ENCODE results near the gene TSFM. TPM values are rescaled to one million over a fixed set of nuclear protein-coding genes. Genes with fewer than 3 reads are reported as not detected.
"Not testable (repeated sequence)": the region's sequence is repeated elsewhere in the genome, so short reads cannot be mapped to it uniquely, and the experiment has no call there.

Gene TSFM
- total RNA-seq, 5 donors from 2014 or later (not counting 1 experiment from before 2014, with no cell fraction given): 15.5 to 21.5 (median 20.2) TPM

- no peak overlapping the region for H3K27ac ChIP-seq (ENCODE audit: low read length)
- peaks cover 3 to 11% of the 10 kb centered on the region in 2 donors for H3K36me3 ChIP-seq (ENCODE audit: control insufficient read depth in 2 of 2, extremely low read depth in 1 of 2, insufficient read depth in 1 of 2, low read length in 1 of 2)
- no peak for DNase-seq
- ATAC-seq (replicated peaks in 1 of 4): peak in 2 of 4 experiments; percentile 70 to 74
- no peaks in the 10 kb centered on the region for H3K27me3 ChIP-seq (replicated peaks in 1 of 2; ENCODE audit: control insufficient read depth in 2 of 2, extremely low read depth in 1 of 2, insufficient read depth in 2 of 2, low read length in 1 of 2)
- ChIA-PET POLR2A (no interaction called here), CTCF (interaction anchor here in 1 of 2 donors (0.6 kb wide), 1 partner anchor 708 kb away, joined by 3 read pairs; no protein-coding TSS in a partner anchor)
- H3K36me3 Mint-ChIP-seq: peaks cover 21% of the 10 kb centered on the region
- no peak overlapping the region for H3K27ac Mint-ChIP-seq
- H3K4me3 ChIP-seq (ENCODE audit: control insufficient read depth in 1 of 2, extremely low read depth in 1 of 2, low read length in 1 of 2): no peak overlapping the region
- peaks cover 6 to 8% (median 6%) of the 10 kb centered on the region in 3 donors for H3K4me1 Mint-ChIP-seq
- no peaks in the 10 kb centered on the region for H3K4me1 ChIP-seq (ENCODE audit: control insufficient read depth in 1 of 2, extremely low read depth in 1 of 2, insufficient read depth in 2 of 2, low read length in 2 of 2)
- 96% methylated on average over 7 of the region's 13 CpGs for WGBS (ENCODE audit: insufficient coverage)
- no peaks in the 10 kb centered on the region for H3K27me3 Mint-ChIP-seq
- H3K4me3 Mint-ChIP-seq: no peak overlapping the region
- H3K9me3 Mint-ChIP-seq: no peaks in the 10 kb centered on the region
- no peaks in the 10 kb centered on the region for H3K9me3 ChIP-seq
Observed at GRCh38 chr12:57815177-57816000, 32.8 kb downstream of the TSFM start.

- Histone ChIP-seq H3K27ac (ENCODE audit: low read length) (no peak overlapping the region), H3K4me1 (ENCODE audit: control insufficient read depth in 1 of 2, extremely low read depth in 1 of 2, insufficient read depth in 2 of 2, low read length in 2 of 2) (no peaks in the 10 kb centered on the region), H3K27me3 (replicated peaks in 1 of 2; ENCODE audit: control insufficient read depth in 2 of 2, extremely low read depth in 1 of 2, insufficient read depth in 2 of 2, low read length in 1 of 2) (no peaks in the 10 kb centered on the region), H3K4me3 (ENCODE audit: control insufficient read depth in 1 of 2, extremely low read depth in 1 of 2, low read length in 1 of 2) (no peak overlapping the region), H3K9me3 (no peaks in the 10 kb centered on the region), H3K36me3 (ENCODE audit: control insufficient read depth in 2 of 2, extremely low read depth in 1 of 2, insufficient read depth in 1 of 2, low read length in 1 of 2) (peaks cover 3 to 8% of the 10 kb centered on the region in 2 donors)
- 57% methylated on average over 1 of the region's 3 CpGs for WGBS (ENCODE audit: insufficient coverage)
- ATAC-seq (replicated peaks in 1 of 4): no peak
- CTCF ChIA-PET: no interaction called here
- Mint-ChIP-seq H3K36me3 (peaks cover 14% of the 10 kb centered on the region), H3K9me3 (no peaks in the 10 kb centered on the region), H3K27ac (peak overlapping the region in 1 of 2 donors; percentile 16), H3K4me1 (peaks cover 6 to 8% (median 6%) of the 10 kb centered on the region in 3 donors), H3K4me3 (no peak overlapping the region), H3K27me3 (no peaks in the 10 kb centered on the region)
- DNase-seq: no peak
- POLR2A ChIA-PET: no interaction called here
Observed at GRCh38 chr12:57816001-57816854, 33.6 kb downstream of the TSFM start.

DNA sequence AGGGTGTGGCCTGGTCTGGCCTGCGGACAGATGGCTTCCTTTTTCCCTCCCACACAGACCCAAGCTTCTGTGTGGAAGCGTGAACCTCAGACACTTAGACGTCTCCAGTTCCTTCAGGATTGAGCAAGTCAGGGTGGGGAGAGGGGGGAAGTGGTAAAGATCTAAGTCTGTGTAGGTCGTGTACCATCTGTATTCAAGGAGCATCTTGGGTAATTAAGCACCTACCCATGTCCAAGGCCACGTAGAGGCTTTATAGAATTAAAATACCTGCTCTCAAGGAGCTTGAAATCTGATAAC, 34.2 kb downstream of the TSFM start:
- Mint-ChIP-seq H3K4me1 (peaks cover 6 to 8% (median 6%) of the 10 kb centered on the region in 3 donors), H3K36me3 (peaks cover 11% of the 10 kb centered on the region), H3K4me3 (no peak overlapping the region), H3K27ac (peak overlapping the region in 1 of 2 donors; percentile 16), H3K27me3 (no peaks in the 10 kb centered on the region), H3K9me3 (no peaks in the 10 kb centered on the region)
- H3K4me1 ChIP-seq (ENCODE audit: control insufficient read depth in 1 of 2, extremely low read depth in 1 of 2, insufficient read depth in 2 of 2, low read length in 2 of 2): no peaks in the 10 kb centered on the region
- ChIA-PET CTCF (no interaction called here), POLR2A (interaction anchor here in 1 of 2 donors (0.6 kb wide), 1 partner anchor 1071 kb away, joined by 6 read pairs; no protein-coding TSS in a partner anchor)
- no peaks in the 10 kb centered on the region for H3K27me3 ChIP-seq (replicated peaks in 1 of 2; ENCODE audit: control insufficient read depth in 2 of 2, extremely low read depth in 1 of 2, insufficient read depth in 2 of 2, low read length in 1 of 2)
- WGBS (ENCODE audit: insufficient coverage): no CpG with 5 or more reads among the region's 5 CpGs
- peaks cover 3 to 13% of the 10 kb centered on the region in 2 donors for H3K36me3 ChIP-seq (ENCODE audit: control insufficient read depth in 2 of 2, extremely low read depth in 1 of 2, insufficient read depth in 1 of 2, low read length in 1 of 2)
- H3K4me3 ChIP-seq (ENCODE audit: control insufficient read depth in 1 of 2, extremely low read depth in 1 of 2, low read length in 1 of 2): no peak overlapping the region
- no peak overlapping the region for H3K27ac ChIP-seq (ENCODE audit: low read length)
- ATAC-seq (replicated peaks in 1 of 4) (no peak), DNase-seq (no peak)
- no peaks in the 10 kb centered on the region for H3K9me3 ChIP-seq

GRCh38 chr12:57817261-57817989, 34.8 kb downstream of the TSFM start:
- H3K4me3 ChIP-seq (ENCODE audit: control insufficient read depth in 1 of 2, extremely low read depth in 1 of 2, low read length in 1 of 2): no peak overlapping the region
- Mint-ChIP-seq H3K27me3 (no peaks in the 10 kb centered on the region), H3K9me3 (no peaks in the 10 kb centered on the region), H3K4me3 (no peak overlapping the region), H3K36me3 (peaks cover 13% of the 10 kb centered on the region), H3K27ac (no peak overlapping the region), H3K4me1 (peaks cover 6 to 8% (median 6%) of the 10 kb centered on the region in 3 donors)
- no peaks in the 10 kb centered on the region for H3K9me3 ChIP-seq
- ATAC-seq (replicated peaks in 1 of 4): no peak
- no peaks in the 10 kb centered on the region for H3K4me1 ChIP-seq (ENCODE audit: control insufficient read depth in 1 of 2, extremely low read depth in 1 of 2, insufficient read depth in 2 of 2, low read length in 2 of 2)
- ChIA-PET CTCF (interaction anchor here in 1 of 2 donors (0.5 kb wide), 1 partner anchor 315 kb away, joined by 3 read pairs; no protein-coding TSS in a partner anchor), POLR2A (interaction anchor here in 1 of 2 donors (0.6 kb wide), 1 partner anchor 1071 kb away, joined by 6 read pairs; no protein-coding TSS in a partner anchor)
- no peak for DNase-seq
- no peaks in the 10 kb centered on the region for H3K27me3 ChIP-seq (replicated peaks in 1 of 2; ENCODE audit: control insufficient read depth in 2 of 2, extremely low read depth in 1 of 2, insufficient read depth in 2 of 2, low read length in 1 of 2)
- WGBS (ENCODE audit: insufficient coverage): 95% methylated on average over 8 of the region's 8 CpGs
- H3K36me3 ChIP-seq (ENCODE audit: control insufficient read depth in 2 of 2, extremely low read depth in 1 of 2, insufficient read depth in 1 of 2, low read length in 1 of 2): peaks cover 3 to 20% of the 10 kb centered on the region in 2 donors
- no peak overlapping the region for H3K27ac ChIP-seq (ENCODE audit: low read length)

DNA sequence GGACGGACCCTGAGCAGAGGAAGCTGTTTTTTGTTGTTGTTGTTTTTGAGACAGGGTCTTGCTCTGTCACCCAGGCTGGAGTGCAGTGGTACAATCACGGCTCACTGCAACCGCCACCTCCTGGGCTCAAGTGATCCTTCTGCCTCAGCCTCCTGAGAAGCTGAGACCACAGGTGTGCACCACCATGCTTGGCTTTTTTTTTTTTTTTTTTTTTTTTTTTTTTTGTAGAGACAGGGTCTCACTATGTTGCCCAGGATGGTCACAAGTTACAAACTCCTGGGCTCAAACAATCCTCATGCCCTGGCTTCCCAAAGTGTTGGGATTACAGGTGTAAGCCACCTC, 35.4 kb downstream of the TSFM start:
- H3K4me1 ChIP-seq (ENCODE audit: control insufficient read depth in 1 of 2, extremely low read depth in 1 of 2, insufficient read depth in 2 of 2, low read length in 2 of 2); H3K27ac ChIP-seq (ENCODE audit: low read length); H3K27me3 ChIP-seq (replicated peaks in 1 of 2; ENCODE audit: control insufficient read depth in 2 of 2, extremely low read depth in 1 of 2, insufficient read depth in 2 of 2, low read length in 1 of 2); H3K9me3 ChIP-seq; H3K9me3 Mint-ChIP-seq; ATAC-seq (replicated peaks in 1 of 4); POLR2A ChIA-PET; H3K4me1 Mint-ChIP-seq; H3K4me3 Mint-ChIP-seq; H3K27me3 Mint-ChIP-seq; H3K4me3 ChIP-seq (ENCODE audit: control insufficient read depth in 1 of 2, extremely low read depth in 1 of 2, low read length in 1 of 2); H3K27ac Mint-ChIP-seq; DNase-seq: not testable (repeated sequence)
- peaks cover 15% of the 10 kb centered on the region for H3K36me3 Mint-ChIP-seq
- CTCF ChIA-PET: interaction anchor here in 1 of 2 donors (0.5 kb wide), 1 partner anchor 316 kb away, joined by 3 read pairs; no protein-coding TSS in a partner anchor
- 100% methylated on average over 1 of the region's 3 CpGs for WGBS (ENCODE audit: insufficient coverage)
- H3K36me3 ChIP-seq (ENCODE audit: control insufficient read depth in 2 of 2, extremely low read depth in 1 of 2, insufficient read depth in 1 of 2, low read length in 1 of 2): peaks cover 3 to 22% of the 10 kb centered on the region in 2 donors

DNA sequence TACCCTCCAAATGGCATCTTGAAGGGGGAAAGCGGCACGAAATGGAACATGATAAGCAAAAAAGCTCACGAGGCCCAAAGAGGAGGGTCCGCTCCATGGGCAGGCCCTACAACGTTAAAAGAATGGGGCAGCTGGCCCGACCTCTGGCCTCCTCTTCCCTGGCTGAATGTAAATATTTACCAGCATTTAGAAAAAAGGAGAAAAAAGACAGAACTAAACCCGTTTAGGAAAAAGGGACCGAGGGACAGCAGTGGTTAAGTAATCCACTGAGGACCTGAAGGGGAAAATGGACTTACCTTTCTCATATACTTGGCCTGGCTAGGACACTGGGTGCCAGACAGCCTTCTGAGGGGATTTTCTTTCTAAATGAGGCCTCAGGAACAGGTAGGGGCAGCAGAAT, 37.5 kb downstream of the TSFM start:
- CTCF ChIA-PET; H3K27me3 Mint-ChIP-seq; H3K27me3 ChIP-seq (replicated peaks in 1 of 2; ENCODE audit: control insufficient read depth in 2 of 2, extremely low read depth in 1 of 2, insufficient read depth in 2 of 2, low read length in 1 of 2); H3K9me3 Mint-ChIP-seq; H3K9me3 ChIP-seq; H3K4me3 Mint-ChIP-seq; ATAC-seq (replicated peaks in 1 of 4); POLR2A ChIA-PET; DNase-seq; H3K4me1 ChIP-seq (ENCODE audit: control insufficient read depth in 1 of 2, extremely low read depth in 1 of 2, insufficient read depth in 2 of 2, low read length in 2 of 2); H3K4me1 Mint-ChIP-seq; H3K4me3 ChIP-seq (ENCODE audit: control insufficient read depth in 1 of 2, extremely low read depth in 1 of 2, low read length in 1 of 2); H3K27ac Mint-ChIP-seq; H3K27ac ChIP-seq (ENCODE audit: low read length): not testable (repeated sequence)
- peaks cover 8 to 44% of the 10 kb centered on the region in 2 donors for H3K36me3 ChIP-seq (ENCODE audit: control insufficient read depth in 2 of 2, extremely low read depth in 1 of 2, insufficient read depth in 1 of 2, low read length in 1 of 2)
- peaks cover 26% of the 10 kb centered on the region for H3K36me3 Mint-ChIP-seq
- no CpG with 5 or more reads among the region's 8 CpGs for WGBS (ENCODE audit: insufficient coverage)
